H1 (cell line): ENCODE data around the gene ZNF618. TPM values are rescaled to one million over a fixed set of nuclear protein-coding genes. Genes with fewer than 3 reads are reported as not detected.

Experiments
- CTCF ChIA-PET: fragments of 300-600 bp; sonication (Branson Sonifier 250); formaldehyde crosslinking; loops from one replicate; lab custom pipeline; 2021; ENCODE audit not compliant: partially characterized antibody; lab: Charles Lee
- POLR2A ChIA-PET: fragments of 300-600 bp; sonication (Branson Sonifier 250); formaldehyde crosslinking; loops from one replicate; lab custom pipeline; 2021; ENCODE audit warnings: inconsistent platforms; ENCODE audit not compliant: partially characterized antibody; lab: Charles Lee
- DNase-seq, 2 experiments: peaks; one replicate each; pipeline versions ENCODE4 v3.0.0 to v3.0.0-alpha.2; 2010 to 2022; ENCODE audit warnings: low spot score in 2 of 2, low read depth in 1 of 2, mixed read lengths in 1 of 2
- FAIRE-seq: peaks from 2 replicates; lab custom pipeline; 2011; peaks lifted over from hg19 to GRCh38; lab: Jason Lieb, UNC
- H2AFZ ChIP-seq: 2 replicates; pipeline ENCODE4 v1.8.1; 2012; ENCODE audit warnings: low read length, inconsistent platforms
- H2AK5ac ChIP-seq: 2 replicates; pipeline ENCODE4 v1.6.1; 2013; ENCODE audit warnings: low read depth, low read length
- H2BK120ac ChIP-seq: replicated peaks from 2 replicates; pipeline ENCODE3; 2013; ENCODE audit warnings: low read depth, low read length, inconsistent platforms
- H2BK12ac ChIP-seq: 2 replicates; pipeline ENCODE4 v1.6.1; 2013; ENCODE audit warnings: low read depth, low read length
- H2BK15ac ChIP-seq: 2 replicates; pipeline ENCODE4 v1.6.1; 2013; ENCODE audit warnings: low read length
- H2BK20ac ChIP-seq: 2 replicates; pipeline ENCODE4 v1.6.1; 2013; ENCODE audit warnings: low read length
- H2BK5ac ChIP-seq: 2 replicates; pipeline ENCODE4 v1.6.1; 2013; ENCODE audit warnings: low read depth, low read length
- H3K14ac ChIP-seq: 2 replicates; pipeline ENCODE4 v1.6.1; 2013; ENCODE audit warnings: inconsistent platforms; ENCODE audit not compliant: insufficient read length
- H3K18ac ChIP-seq: 2 replicates; pipeline ENCODE4 v1.6.1; 2013; ENCODE audit warnings: low read length; ENCODE audit errors: extremely low read depth
- H3K23ac ChIP-seq: 2 replicates; pipeline ENCODE4 v1.6.1; 2013; ENCODE audit warnings: inconsistent platforms; ENCODE audit not compliant: insufficient read length
- H3K23me2 ChIP-seq: 2 replicates; pipeline ENCODE4 v1.6.1; 2013; ENCODE audit warnings: low read depth, low read length
- H3K27ac ChIP-seq: 2 replicates; pipeline ENCODE4 v1.6.1; 2011; ENCODE audit warnings: low read depth, low read length, inconsistent platforms
- H3K27me3 ChIP-seq, 4 experiments: replicated peaks in 1 of 4; 1 replicate in 1 of 4; 2 replicates in 3 of 4; pipeline versions ENCODE4 v1.6.1 to v1.8.1; 2011 to 2013; ENCODE audit warnings: low read length in 3 of 4, mild to moderate bottlenecking in 3 of 4, inconsistent platforms in 2 of 4, mixed read lengths in 2 of 4, moderate library complexity in 1 of 4; ENCODE audit not compliant: control insufficient read depth in 3 of 4, insufficient read depth in 3 of 4; ENCODE audit errors: extremely low read depth in 1 of 4
- H3K36me3 ChIP-seq, 4 experiments: 2 replicates each; pipeline versions ENCODE4 v1.6.1 to v1.8.1; 2011 to 2013; ENCODE audit warnings: mild to moderate bottlenecking in 4 of 4, low read length in 3 of 4, moderate library complexity in 2 of 4, control low read depth in 1 of 4, inconsistent platforms in 1 of 4; ENCODE audit not compliant: insufficient read depth in 4 of 4, control insufficient read depth in 2 of 4
- H3K4ac ChIP-seq: replicated peaks from 2 replicates; pipeline ENCODE3; 2013; ENCODE audit warnings: low read length, low read depth, mixed read lengths, inconsistent platforms; ENCODE audit not compliant: insufficient read length
- H3K4me1 ChIP-seq, 4 experiments: replicated peaks in 1 of 4; 1 replicate in 1 of 4; 2 replicates in 3 of 4; pipeline versions ENCODE4 v1.6.1 to v1.8.1; 2011 to 2013; ENCODE audit warnings: low read length in 3 of 4, inconsistent platforms in 2 of 4, mixed read lengths in 1 of 4; ENCODE audit not compliant: insufficient read depth in 4 of 4, control insufficient read depth in 3 of 4
- H3K4me2 ChIP-seq, 2 experiments: 2 replicates each; pipeline versions ENCODE4 v1.6.1 to v1.8.1; 2011 to 2013; ENCODE audit warnings: low read depth in 2 of 2, low read length in 2 of 2, control low read depth in 1 of 2, inconsistent platforms in 1 of 2, mild to moderate bottlenecking in 1 of 2; ENCODE audit not compliant: insufficient read depth in 1 of 2
- H3K4me3 ChIP-seq, 4 experiments: fragments of 200-600, 300-600 bp in 1 of 4; sonication (generic), shearing (Covaris generic), sonication (Bioruptor Twin) in 1 of 4; 2 replicates each; pipeline versions ENCODE4 v1.5.1 to v1.8.1; 2011 to 2016; ENCODE audit warnings: low read length in 4 of 4, low read depth in 3 of 4, control low read depth in 2 of 4, inconsistent platforms in 2 of 4, mild to moderate bottlenecking in 2 of 4, mixed read lengths in 1 of 4, moderate library complexity in 1 of 4; ENCODE audit not compliant: insufficient read depth in 2 of 4; ENCODE audit errors: extremely low read depth in 1 of 4
- H3K56ac ChIP-seq: replicated peaks from 2 replicates; pipeline ENCODE3; 2013; ENCODE audit warnings: low read depth, mild to moderate bottlenecking, mixed read lengths, low read length, inconsistent platforms; ENCODE audit not compliant: insufficient read length
- H3K79me1 ChIP-seq: 2 replicates; pipeline ENCODE4 v1.6.1; 2013; ENCODE audit warnings: low read depth, low read length, control low read depth
- H3K79me2 ChIP-seq, 2 experiments: 2 replicates each; pipeline versions ENCODE4 v1.6.1 to v1.8.1; 2012 to 2013; ENCODE audit warnings: low read length in 2 of 2, mild to moderate bottlenecking in 2 of 2, inconsistent platforms in 1 of 2; ENCODE audit not compliant: insufficient read depth in 2 of 2, control insufficient read depth in 1 of 2
- H3K9ac ChIP-seq, 4 experiments: replicated peaks in 1 of 4; 1 replicate in 1 of 4; 2 replicates in 3 of 4; pipeline versions ENCODE4 v1.6.1 to v1.8.1; 2011 to 2013; ENCODE audit warnings: low read depth in 3 of 4, low read length in 3 of 4, control low read depth in 2 of 4, mild to moderate bottlenecking in 2 of 4, moderate library complexity in 2 of 4, inconsistent platforms in 1 of 4; ENCODE audit errors: extremely low read depth in 1 of 4
- H3K9me3 ChIP-seq, 2 experiments: 2 replicates each; pipeline versions ENCODE4 v1.6.1 to v1.8.1; 2012 to 2013; ENCODE audit warnings: mild to moderate bottlenecking in 2 of 2, moderate library complexity in 2 of 2, control low read depth in 1 of 2, inconsistent platforms in 1 of 2, low read depth in 1 of 2, low read length in 1 of 2, mixed read lengths in 1 of 2; ENCODE audit not compliant: insufficient read depth in 2 of 2
- H4K20me1 ChIP-seq, 2 experiments: replicated peaks in 1 of 2; 2 replicates each; pipeline versions ENCODE3 to v1.8.1; 2011 to 2013; ENCODE audit warnings: inconsistent platforms in 2 of 2, low read length in 2 of 2, mild to moderate bottlenecking in 1 of 2; ENCODE audit not compliant: insufficient read depth in 2 of 2, control insufficient read depth in 1 of 2
- H4K5ac ChIP-seq: 2 replicates; pipeline ENCODE4 v1.6.1; 2013; ENCODE audit warnings: low read length, low read depth, mixed read lengths, inconsistent platforms; ENCODE audit not compliant: insufficient read length
- H4K8ac ChIP-seq: 2 replicates; pipeline ENCODE4 v1.8.0; 2013; ENCODE audit warnings: mild to moderate bottlenecking, moderate library complexity, low read length, inconsistent platforms; ENCODE audit not compliant: insufficient read depth; ENCODE audit errors: extremely low read depth
- H4K91ac ChIP-seq: replicated peaks from 2 replicates; pipeline ENCODE3; 2013; ENCODE audit warnings: low read length, mixed read lengths, inconsistent platforms; ENCODE audit not compliant: insufficient read length
- EP300 ChIP-seq, 2 experiments: IDR thresholded peaks; 1 replicate in 1 of 2; 2 replicates in 1 of 2; pipeline ENCODE4 v1.6.1; 2011 to 2012; ENCODE audit warnings: low read depth in 2 of 2, low read length in 2 of 2, mild to moderate bottlenecking in 2 of 2, borderline replicate concordance in 1 of 2, inconsistent platforms in 1 of 2, moderate library complexity in 1 of 2
- HDAC2 ChIP-seq, 2 experiments: fragments of 300-600 bp in 1 of 2; sonication (generic) in 1 of 2; IDR thresholded peaks; 2 replicates each; pipeline ENCODE4 v1.6.1; 2011 to 2012; ENCODE audit warnings: low read depth in 2 of 2, low read length in 2 of 2, mild to moderate bottlenecking in 2 of 2, moderate library complexity in 2 of 2, borderline replicate concordance in 1 of 2, inconsistent platforms in 1 of 2
- POLR2A ChIP-seq, 2 experiments: IDR thresholded peaks; 1 replicate in 1 of 2; 2 replicates in 1 of 2; pipeline ENCODE4 v1.6.1; 2011; ENCODE audit warnings: low read depth in 2 of 2, low read length in 2 of 2, mild to moderate bottlenecking in 2 of 2; ENCODE audit errors: control extremely low read depth in 1 of 2
- POLR2AphosphoS5 ChIP-seq: IDR thresholded peaks from 2 replicates; pipeline ENCODE4 v1.6.1; 2011; ENCODE audit warnings: low read depth, low read length
- POU5F1 ChIP-seq: IDR thresholded peaks from 2 replicates; pipeline ENCODE4 v1.6.1; 2011; ENCODE audit warnings: low read depth, mild to moderate bottlenecking, low read length, moderate library complexity
- RNF2 ChIP-seq: fragments of 200-900, 300-1000 bp; sonication (generic); IDR thresholded peaks from 2 replicates; pipeline ENCODE4 v1.7.1; 2016; ENCODE audit warnings: borderline replicate concordance, low read depth, mild to moderate bottlenecking, antibody characterized with exemption, low read length; ENCODE audit not compliant: poor library complexity, severe bottlenecking; ENCODE audit errors: missing control alignments
- TAF1 ChIP-seq: IDR thresholded peaks from 2 replicates; pipeline ENCODE4 v1.6.1; 2011; ENCODE audit warnings: mild to moderate bottlenecking, low read depth, low read length
- TBP ChIP-seq: IDR thresholded peaks from 2 replicates; pipeline ENCODE4 v1.6.1; 2011; ENCODE audit warnings: low read depth, low read length, improper control_type of control experiment
- WGBS, 2 experiments: shearing (Covaris generic) in 1 of 2; methylation state at CpG; one replicate each; pipeline versions ENCODE4 v1.1.6 to v1.1.7; 2013 to 2015; ENCODE audit warnings: low lambda C conversion rate in 2 of 2, mixed read lengths in 2 of 2, inconsistent platforms in 1 of 2, low coverage in 1 of 2, missing lambda C conversion rate in 1 of 2; ENCODE audit not compliant: insufficient replicate concordance in 2 of 2, insufficient coverage in 1 of 2, insufficient read length in 1 of 2; ENCODE audit errors: extremely low coverage in 1 of 2, missing lambda C conversion rate in 1 of 2; 5-methylcytosine and 5-hydroxymethylcytosine counted together
- polyA plus RNA-seq, 7 experiments: library from polyadenylated mRNA; depleted of rRNA in 3 of 7; stranded (reverse) in 5 of 7; unstranded in 2 of 7; fragments of >200 nt in 5 of 7; fragments of 200-250 nt in 2 of 7; gene quantifications; 1 replicate in 5 of 7; 2 replicates in 1 of 7; 4 replicates in 1 of 7; pipeline versions ENCODE4 v1.2.1 to v1.2.3, GENCODE V29; 2011 to 2013; ENCODE audit warnings: missing spikeins in 2 of 7, mixed read lengths in 2 of 7
- total RNA-seq: library from RNA; stranded (reverse); fragmentation: NEBNext Ultra II Directional; extraction: Animal tissue kit (Norgen Biotek cat#: 25700); gene quantifications from 2 replicates; pipeline ENCODE4 v1.2.1, GENCODE V29; 2021
- TF ChIP-seq, protein P1 (sequence below): IDR thresholded peaks from 2 replicates; pipeline ENCODE4 v1.6.1; 2012; ENCODE audit warnings: inconsistent platforms
- TF ChIP-seq, protein P2 (sequence below), 3 experiments: IDR thresholded peaks; 1 replicate in 2 of 3; 2 replicates in 1 of 3; pipeline versions ENCODE4 v1.5.1 to v1.6.1; 2011; ENCODE audit warnings: low read length in 3 of 3, mild to moderate bottlenecking in 3 of 3, inconsistent platforms in 2 of 3, low read depth in 1 of 3, moderate library complexity in 1 of 3; ENCODE audit not compliant: insufficient read depth in 1 of 3; ENCODE audit errors: control extremely low read depth in 1 of 3

The ZNF618 gene
- total and polyA plus RNA-seq, 2 of the 8 experiments (the other 6 are each of a cell fraction or from before 2014, with no cell fraction given), result 9.6 to 28.5 TPM

DNA sequence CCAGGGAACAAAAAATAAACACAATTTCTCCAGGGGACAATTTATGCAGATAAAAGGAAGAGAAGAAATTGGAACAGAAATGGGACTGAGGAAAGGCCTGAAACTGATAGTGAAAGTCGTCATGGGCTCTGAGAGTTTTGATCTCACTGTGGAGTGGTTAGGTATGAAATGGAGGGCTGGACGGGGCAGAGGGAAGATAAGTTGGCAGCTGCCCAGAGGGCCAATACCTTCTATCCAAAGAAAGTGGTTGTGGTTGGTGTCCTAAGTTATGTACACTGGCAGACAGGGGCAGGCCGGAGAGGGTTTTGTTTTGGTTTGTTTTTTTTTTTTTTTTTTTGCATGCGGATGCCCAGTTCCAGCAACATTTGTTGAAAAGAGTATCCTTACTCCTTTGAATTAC, 46.1 kb downstream of the ZNF618 start:
- Histone ChIP-seq H2BK12ac (no peak overlapping the region), H3K18ac (no peak overlapping the region), H4K20me1 (peaks cover 0 to 2% of the 10 kb centered on the region in 2 experiments), H2BK5ac (no peak overlapping the region), H3K9me3 (no peaks in the 10 kb centered on the region), H4K5ac (no peak overlapping the region), H3K56ac (no peak overlapping the region), H2BK15ac (no peak overlapping the region), H3K27me3 (no peaks in the 10 kb centered on the region), H3K4me2 (no peak overlapping the region), H3K4me1 (no peaks in the 10 kb centered on the region), H4K91ac (no peak overlapping the region), H3K23ac (no peak overlapping the region), H2AK5ac (no peak overlapping the region), H3K79me1 (peaks cover 9% of the 10 kb centered on the region), H2AFZ (no peak overlapping the region), H3K23me2 (no peaks in the 10 kb centered on the region; the same call in 1 of the 2 replicates), H4K8ac (no peak overlapping the region), H3K36me3 (no peaks in the 10 kb centered on the region; a peak in 1 of 8 replicates), H3K9ac (no peak overlapping the region), H3K14ac (no peak overlapping the region), H2BK20ac (no peak overlapping the region), H3K4me3 (no peak overlapping the region), H3K4ac (no peak overlapping the region), H3K79me2 (peaks cover 0 to 18% of the 10 kb centered on the region in 2 experiments; a peak in 3 of 4 replicates), H2BK120ac (no peak overlapping the region), H3K27ac (no peak overlapping the region)
- ChIA-PET CTCF (no interaction called here), POLR2A (no interaction called here)
- DNase-seq (no peak), FAIRE-seq (no peak)
- WGBS, 2 experiments, result 92% methylated on average over 3 of the region's 4 CpGs; no CpG with 5 or more reads in 1 of the 2 experiments
- TF ChIP-seq, protein P1, sequence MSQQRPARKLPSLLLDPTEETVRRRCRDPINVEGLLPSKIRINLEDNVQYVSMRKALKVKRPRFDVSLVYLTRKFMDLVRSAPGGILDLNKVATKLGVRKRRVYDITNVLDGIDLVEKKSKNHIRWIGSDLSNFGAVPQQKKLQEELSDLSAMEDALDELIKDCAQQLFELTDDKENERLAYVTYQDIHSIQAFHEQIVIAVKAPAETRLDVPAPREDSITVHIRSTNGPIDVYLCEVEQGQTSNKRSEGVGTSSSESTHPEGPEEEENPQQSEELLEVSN, result no peak
- no peak for TF ChIP-seq POU5F1
- TF ChIP-seq TBP, result no peak
- TF ChIP-seq RNF2, result no peak
- TF ChIP-seq POLR2A (IDR thresholded peaks at IDR 0.05; ENCODE audit: control extremely low read depth in 1 of 2, low read depth in 2 of 2, low read length in 2 of 2), result no peak
- TF ChIP-seq, protein P2, sequence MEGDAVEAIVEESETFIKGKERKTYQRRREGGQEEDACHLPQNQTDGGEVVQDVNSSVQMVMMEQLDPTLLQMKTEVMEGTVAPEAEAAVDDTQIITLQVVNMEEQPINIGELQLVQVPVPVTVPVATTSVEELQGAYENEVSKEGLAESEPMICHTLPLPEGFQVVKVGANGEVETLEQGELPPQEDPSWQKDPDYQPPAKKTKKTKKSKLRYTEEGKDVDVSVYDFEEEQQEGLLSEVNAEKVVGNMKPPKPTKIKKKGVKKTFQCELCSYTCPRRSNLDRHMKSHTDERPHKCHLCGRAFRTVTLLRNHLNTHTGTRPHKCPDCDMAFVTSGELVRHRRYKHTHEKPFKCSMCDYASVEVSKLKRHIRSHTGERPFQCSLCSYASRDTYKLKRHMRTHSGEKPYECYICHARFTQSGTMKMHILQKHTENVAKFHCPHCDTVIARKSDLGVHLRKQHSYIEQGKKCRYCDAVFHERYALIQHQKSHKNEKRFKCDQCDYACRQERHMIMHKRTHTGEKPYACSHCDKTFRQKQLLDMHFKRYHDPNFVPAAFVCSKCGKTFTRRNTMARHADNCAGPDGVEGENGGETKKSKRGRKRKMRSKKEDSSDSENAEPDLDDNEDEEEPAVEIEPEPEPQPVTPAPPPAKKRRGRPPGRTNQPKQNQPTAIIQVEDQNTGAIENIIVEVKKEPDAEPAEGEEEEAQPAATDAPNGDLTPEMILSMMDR (IDR thresholded peaks at IDR 0.05; ENCODE audit: control extremely low read depth in 1 of 3, insufficient read depth in 1 of 3, low read depth in 1 of 3, low read length in 3 of 3), result no peak
- no peak for TF ChIP-seq HDAC2 (IDR thresholded peaks at IDR 0.05; ENCODE audit: borderline replicate concordance in 1 of 2, low read depth in 2 of 2, low read length in 2 of 2)
- TF ChIP-seq TAF1, result no peak
- TF ChIP-seq EP300 (IDR thresholded peaks at IDR 0.05; ENCODE audit: borderline replicate concordance in 1 of 2, low read depth in 2 of 2, low read length in 2 of 2), result no peak
- TF ChIP-seq POLR2AphosphoS5, result no peak
